GM21576 (cell line): ENCODE results near the gene CPLX1.

Source experiments
- ATAC-seq: cut with Tn5 transposase; IDR thresholded peaks from one replicate; pipeline ENCODE4 v1.9.1; 2021; ENCODE audit warnings: mild to moderate bottlenecking, moderate library complexity; ENCODE audit not compliant: unreplicated experiment

Gene CPLX1

GRCh38 chr4:793941-794621 is 31.8 kb downstream of the CPLX1 start:
- no peak for ATAC-seq

DNA sequence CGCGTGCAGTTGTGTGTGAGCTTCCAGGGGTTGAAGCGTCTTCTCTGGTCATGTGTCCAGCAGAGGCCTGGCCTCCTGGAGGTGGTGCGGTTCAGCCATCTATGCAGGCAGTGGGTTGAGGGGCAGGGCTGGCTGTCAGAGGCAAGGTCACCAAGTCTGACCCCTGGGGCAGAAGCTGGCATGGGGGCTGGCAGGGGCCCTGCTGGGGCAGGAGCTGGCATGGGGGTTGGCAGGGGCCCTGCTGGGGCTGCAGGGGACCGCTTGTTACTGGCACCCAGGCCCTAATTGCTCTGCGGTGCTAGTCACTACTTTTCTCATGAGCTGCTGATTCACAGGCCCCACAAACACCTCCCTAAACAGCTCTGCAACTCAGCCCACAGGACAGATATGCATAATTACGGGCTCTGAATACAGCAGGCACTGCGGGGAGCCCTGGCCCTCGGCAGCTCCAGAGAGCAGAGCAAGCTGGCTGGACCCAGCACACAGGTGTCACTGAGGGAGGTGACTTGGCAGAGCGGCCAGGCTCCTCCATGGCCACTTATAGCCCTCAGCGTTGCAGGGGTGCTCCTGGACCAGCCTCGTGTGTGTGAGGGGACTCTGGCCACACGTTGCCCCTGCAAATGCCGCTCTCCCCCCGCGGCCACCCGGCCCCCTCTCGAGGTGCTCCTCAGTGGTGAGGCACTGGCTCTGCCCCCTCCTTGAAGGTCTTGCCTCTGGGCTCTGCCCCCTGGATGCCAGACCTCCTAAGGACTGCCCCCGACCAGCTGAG is 32.7 kb downstream of the CPLX1 start:
- ATAC-seq = no peak

DNA sequence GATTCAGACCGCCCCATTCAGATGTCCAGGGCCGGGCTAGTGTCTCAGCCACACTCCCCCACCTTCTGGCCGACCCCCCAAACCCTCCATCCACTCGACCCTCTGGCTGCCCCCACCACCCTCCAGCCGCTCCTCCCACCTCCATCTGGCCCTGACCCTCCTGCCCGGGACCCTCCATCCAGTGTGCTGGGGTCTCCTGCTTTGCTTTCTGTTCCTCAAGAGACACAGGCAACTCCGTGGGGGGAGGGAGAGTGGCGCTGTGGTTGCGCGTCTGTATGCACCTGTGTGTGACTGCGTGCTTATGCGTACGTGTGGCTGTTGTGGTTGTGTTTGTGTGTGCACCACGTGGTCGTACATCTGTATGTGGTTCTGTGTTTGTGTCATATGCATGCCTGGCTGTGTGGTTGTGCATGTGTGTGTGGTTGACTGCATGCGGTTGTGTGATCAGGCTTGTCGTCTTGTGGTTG is 33.3 kb downstream of the CPLX1 start:
- no peak for ATAC-seq

DNA sequence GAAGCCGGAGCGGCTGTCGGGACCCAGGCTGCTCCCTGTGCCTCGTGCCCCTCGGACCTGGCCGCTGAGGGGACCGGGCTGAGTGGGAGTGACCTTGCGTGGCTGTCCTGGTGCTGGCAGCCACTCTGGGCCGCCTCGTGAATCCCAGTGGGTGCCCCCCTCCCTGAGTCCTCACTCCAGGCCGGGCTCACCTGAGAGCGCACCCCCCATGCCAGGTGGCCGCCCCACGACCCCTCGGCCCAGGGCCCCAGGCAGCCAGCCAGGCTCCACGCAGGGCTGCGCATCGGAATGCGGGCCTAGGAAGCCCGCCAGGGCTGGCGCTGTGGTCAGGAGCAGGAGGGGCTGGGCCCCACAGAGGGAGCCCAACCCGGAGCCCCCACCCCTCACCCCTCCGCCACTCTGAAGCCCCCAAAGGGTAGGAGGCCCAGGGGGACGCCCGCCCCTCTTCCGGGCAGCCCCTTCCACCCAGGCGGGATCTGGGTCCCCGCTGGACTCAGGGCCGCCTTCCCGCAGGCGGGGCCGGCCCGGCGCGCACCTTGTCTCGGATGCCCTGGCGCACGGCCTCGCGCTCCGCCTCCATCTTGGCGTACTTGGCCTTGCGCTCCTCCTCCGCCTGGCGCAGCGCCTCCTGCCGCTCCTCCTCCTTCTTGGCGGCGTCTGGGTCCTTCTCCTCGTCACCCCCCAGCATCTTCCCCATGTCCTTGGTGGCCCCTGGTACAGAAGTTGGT is 33.9 kb downstream of the CPLX1 start:
- no peak for ATAC-seq

- no peak for ATAC-seq
These were observed 34.6 kb downstream of the CPLX1 start for GRCh38 chr4:791252-791897.

- no peak for ATAC-seq
These were observed 35.5 kb downstream of the CPLX1 start for GRCh38 chr4:790466-790820.

GRCh38 chr4:789571-790465 is 36.1 kb downstream of the CPLX1 start:
- ATAC-seq = no peak

GRCh38 chr4:788636-789297 is 37.2 kb downstream of the CPLX1 start:
- ATAC-seq = no peak

- no peak for ATAC-seq
These were observed 37.8 kb downstream of the CPLX1 start for GRCh38 chr4:788006-788635.

GRCh38 chr4:787561-787981 is 38.4 kb downstream of the CPLX1 start:
- ATAC-seq = no peak

- no peak for ATAC-seq
These were observed 39.0 kb downstream of the CPLX1 start for GRCh38 chr4:786861-787300.

DNA sequence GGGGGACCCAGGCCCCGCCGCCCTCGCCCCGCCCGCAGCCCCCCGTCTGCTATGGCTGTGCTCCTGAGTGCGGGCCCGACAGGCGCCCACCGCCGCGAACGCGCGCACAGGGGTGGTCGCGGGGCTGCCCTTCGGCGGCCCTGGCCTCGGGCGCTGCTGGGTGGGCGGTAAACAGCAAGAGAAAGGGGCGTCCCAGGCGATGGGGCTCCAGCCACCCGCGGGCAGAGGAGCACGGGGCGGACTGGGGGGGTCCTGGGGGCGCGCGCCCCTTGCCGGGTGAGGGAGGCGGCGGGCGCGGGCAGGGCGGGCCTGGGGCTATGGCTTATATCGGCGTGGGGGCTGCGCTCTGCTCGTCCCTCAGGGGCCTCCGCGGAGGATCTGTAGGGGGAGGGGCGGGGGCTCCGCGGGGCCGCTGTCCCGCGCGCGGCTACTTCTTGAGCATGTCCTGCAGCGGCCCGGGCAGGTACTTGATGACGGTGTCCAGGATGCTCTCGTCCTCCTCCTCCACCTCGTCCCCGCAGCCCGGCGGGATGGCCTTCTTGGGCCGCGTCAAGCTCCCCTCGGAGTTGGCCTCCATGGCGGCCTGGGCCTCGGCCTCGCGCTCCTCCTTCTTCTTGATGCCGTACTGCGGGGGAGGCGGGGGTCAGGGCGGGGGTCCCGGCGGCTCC is 39.7 kb downstream of the CPLX1 start:
- ATAC-seq = no peak

DNA sequence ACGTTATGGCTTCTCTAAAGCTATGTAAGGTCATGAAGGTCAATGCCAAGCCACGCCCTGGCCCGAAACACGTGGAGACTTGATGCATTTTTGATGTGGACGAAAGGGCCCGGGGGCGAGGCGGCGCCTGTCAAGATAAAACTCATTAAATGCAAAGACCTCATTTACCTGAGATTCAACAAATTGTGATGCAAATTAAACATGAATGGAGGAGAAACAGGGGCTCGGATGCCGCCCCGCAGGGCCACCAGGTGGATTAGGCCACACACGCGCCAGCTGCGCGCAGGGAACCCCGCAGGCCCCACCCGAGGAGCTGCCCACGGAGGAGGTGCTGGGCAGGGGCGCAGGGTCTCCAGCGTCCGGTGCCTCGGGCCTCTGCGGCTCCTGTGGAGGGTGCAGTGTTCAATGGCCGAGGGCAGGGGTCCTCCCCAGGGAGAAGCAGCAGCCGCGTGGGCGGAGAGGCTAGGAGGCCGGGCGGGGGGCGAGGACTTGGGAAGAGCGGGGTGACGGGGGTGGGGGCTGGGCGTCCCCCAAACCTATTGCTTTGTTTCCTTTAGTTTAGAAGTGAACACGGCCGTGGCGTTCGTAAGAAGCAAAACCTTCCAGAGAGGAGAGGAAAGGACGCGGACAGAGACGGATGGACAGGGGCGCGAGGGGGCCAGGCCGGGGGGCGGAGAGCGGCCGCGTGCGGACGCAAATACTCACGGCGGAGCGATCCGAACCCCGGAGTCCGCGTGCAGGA is 40.4 kb downstream of the CPLX1 start:
- ATAC-seq = no peak

DNA sequence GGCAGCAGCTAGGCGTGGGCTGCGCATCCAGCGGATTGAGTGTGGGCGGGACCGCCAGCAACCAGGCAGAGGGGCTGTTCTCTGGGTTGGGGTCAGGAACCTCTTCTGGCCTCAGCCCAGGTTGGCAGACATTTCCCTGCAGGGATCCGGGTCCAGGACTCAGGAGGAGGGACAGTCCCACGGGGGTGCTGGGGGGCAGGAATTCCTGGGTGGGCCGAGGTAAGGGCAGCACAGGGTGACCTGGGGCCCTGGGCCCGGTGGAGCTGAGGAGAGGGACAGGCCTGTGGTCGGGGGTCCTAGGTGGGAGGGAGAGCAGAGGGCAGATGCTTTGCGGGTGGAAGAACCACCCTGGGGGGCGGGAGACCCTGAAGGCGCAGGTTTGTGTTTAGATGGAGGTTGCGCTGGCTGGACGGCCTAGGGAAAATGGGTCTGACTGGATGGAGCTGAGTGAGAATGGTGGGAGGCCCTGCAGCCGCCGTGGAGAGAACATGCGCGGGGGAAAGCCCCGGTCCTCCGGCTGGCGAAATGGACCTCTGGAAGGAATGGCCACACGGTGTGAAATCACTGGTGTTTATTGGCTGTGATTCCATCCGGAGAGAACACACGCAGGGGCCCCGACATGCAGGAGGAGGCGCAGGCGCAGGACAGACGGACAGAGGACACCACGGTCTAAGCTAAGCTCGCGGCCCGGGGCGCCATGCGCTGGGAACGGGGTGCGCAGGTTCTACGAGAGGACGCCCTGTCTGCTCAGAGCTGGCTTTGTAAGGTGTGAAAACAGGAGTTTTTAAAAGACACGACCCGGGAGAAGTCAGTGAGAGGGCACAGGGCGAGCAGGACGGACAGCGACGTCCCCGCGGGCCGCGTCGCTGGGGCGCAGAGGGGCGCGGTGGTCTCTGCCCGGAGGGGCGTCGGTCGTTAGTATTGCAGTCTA is 41.3 kb downstream of the CPLX1 start:
- no peak for ATAC-seq

DNA sequence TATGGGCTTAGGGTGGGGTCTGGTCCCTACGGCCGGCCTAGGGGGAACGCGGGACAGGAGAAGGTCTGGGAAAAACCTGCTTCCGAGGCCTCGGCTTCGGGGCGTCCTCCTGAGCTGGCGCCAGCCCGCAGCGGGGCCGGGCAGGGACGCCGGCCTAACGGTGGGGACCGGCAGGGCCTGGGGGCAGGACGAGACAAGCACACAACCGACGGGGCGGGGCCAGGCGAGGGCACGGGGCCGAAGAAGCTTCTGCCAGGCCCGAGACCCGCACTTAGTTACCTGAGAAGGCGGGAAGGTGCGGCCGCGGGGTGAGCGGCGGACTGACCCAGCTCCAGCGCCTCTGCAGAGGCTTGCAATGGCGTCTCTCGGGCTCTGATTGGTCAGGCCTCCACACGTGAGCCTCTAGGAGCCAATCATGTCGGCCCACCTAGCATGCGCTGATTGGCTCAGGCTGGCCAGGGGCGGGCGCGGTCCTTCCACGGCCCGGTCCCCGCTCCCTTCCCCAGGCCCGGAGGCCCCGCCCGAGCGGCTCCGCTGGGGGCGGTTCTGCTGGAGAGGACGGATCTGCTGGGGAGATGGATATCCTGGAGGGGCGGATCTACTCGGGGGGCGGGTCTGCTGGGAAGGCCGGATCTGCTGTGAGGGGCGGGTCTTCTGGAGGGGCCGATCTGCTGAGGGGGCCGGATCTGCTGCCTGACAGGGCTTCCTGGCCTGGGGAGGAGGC is 44.3 kb downstream of the CPLX1 start:
- ATAC-seq = peak; percentile 95
